ENCODE measurements around the gene GALNTL6.

GALNTL6 gene

DNA sequence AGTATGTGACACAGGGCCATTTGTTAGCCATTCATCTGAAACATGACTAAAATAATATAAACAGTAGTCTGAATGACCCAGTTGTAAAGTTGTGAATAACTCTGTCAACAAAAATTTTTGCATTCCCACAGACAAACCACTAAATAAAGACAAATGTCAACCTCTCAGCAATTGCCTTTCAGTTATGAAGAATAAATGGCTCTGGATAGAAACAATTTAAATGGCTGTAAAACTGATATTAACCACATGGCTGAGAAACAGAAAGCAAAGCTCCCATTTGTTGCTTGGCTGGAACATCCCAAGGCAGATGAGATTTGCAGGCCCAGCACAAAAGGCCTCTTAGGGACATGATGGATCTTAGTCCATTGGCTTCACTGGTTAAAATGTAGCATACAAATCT, 296.3 kb downstream of the GALNTL6 start:
- no peak for DNase-seq (ENCODE audit: extremely low read depth, low read depth)
- TF ChIP-seq, protein P1, sequence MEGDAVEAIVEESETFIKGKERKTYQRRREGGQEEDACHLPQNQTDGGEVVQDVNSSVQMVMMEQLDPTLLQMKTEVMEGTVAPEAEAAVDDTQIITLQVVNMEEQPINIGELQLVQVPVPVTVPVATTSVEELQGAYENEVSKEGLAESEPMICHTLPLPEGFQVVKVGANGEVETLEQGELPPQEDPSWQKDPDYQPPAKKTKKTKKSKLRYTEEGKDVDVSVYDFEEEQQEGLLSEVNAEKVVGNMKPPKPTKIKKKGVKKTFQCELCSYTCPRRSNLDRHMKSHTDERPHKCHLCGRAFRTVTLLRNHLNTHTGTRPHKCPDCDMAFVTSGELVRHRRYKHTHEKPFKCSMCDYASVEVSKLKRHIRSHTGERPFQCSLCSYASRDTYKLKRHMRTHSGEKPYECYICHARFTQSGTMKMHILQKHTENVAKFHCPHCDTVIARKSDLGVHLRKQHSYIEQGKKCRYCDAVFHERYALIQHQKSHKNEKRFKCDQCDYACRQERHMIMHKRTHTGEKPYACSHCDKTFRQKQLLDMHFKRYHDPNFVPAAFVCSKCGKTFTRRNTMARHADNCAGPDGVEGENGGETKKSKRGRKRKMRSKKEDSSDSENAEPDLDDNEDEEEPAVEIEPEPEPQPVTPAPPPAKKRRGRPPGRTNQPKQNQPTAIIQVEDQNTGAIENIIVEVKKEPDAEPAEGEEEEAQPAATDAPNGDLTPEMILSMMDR (IDR thresholded peaks at IDR 0.05; ENCODE audit: low read depth, low read length), result no peak

GRCh38 chr4:172124656-172125308, 311.6 kb downstream of the GALNTL6 start:
- TF ChIP-seq, protein P1 (IDR thresholded peaks at IDR 0.05; ENCODE audit: low read depth, low read length), result no peak
- DNase-seq (ENCODE audit: extremely low read depth, low read depth), result no peak

GRCh38 chr4:172125443-172125842, 312.2 kb downstream of the GALNTL6 start:
- no peak for DNase-seq (ENCODE audit: extremely low read depth, low read depth)
- TF ChIP-seq, protein P1 (IDR thresholded peaks at IDR 0.05; ENCODE audit: low read depth, low read length), result no peak

- no peak for DNase-seq (ENCODE audit: extremely low read depth, low read depth)
- TF ChIP-seq, protein P1 (IDR thresholded peaks at IDR 0.05; ENCODE audit: low read depth, low read length), result no peak
Observed at GRCh38 chr4:172127168-172127567, 314.0 kb downstream of the GALNTL6 start.

DNA sequence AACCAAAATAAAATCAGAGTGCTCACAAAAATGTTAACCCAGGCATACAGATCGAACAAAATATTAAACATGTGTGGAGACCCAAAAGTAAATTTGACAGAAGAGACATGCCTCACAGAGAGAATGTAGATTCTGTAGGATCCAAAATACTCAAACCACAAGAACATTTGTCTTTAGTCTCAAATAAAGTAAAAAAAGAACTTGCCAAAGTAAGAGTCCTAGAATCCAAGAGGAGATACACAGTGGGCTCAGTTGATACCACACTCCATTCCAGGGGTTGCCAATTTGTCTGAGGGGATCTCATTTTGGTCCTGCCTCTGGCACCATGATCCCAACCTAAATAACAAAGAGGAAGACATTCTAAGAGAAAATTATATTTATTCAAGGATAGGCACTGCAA, 316.4 kb downstream of the GALNTL6 start:
- TF ChIP-seq, protein P1 (IDR thresholded peaks at IDR 0.05; ENCODE audit: low read depth, low read length), result no peak
- no peak for DNase-seq (ENCODE audit: extremely low read depth, low read depth)

- TF ChIP-seq, protein P1 (IDR thresholded peaks at IDR 0.05; ENCODE audit: low read depth, low read length), result no peak
- no peak for DNase-seq (ENCODE audit: extremely low read depth, low read depth)
Observed at GRCh38 chr4:172134521-172134920, 321.3 kb downstream of the GALNTL6 start.

DNA sequence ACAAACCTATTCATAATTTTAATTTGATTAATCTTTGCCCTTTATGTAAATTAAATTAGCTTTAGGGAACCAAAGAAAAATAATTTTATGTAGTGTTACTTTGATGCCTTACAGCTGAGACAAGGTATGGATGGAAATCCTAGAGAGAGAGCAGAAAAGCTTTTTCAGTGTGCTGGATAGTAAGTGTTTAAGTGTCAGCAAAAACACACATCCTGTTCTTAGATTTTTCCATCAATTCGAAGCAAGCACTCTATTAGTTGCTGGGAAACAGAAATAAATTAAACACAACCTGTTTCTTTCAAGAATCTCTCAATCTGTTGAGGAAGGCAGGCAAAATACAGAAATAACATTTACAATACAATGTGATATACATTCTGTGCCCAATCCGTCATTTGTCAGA, 327.8 kb downstream of the GALNTL6 start:
- no peak for DNase-seq (ENCODE audit: extremely low read depth, low read depth)
- TF ChIP-seq, protein P1 (IDR thresholded peaks at IDR 0.05; ENCODE audit: low read depth, low read length), result no peak

Measured in AG09319 (cell line).